SH-SY5Y (cell line): ENCODE measurements around the gene ITGBL1.

ENCODE experiments used
- GATA2 ChIP-seq: IDR thresholded peaks from 2 replicates; pipeline ENCODE4 v1.6.1; 2011; ENCODE audit warnings: mild to moderate bottlenecking, low read depth, low read length
- GATA3 ChIP-seq: IDR thresholded peaks from 2 replicates; pipeline ENCODE4 v1.6.1; 2011; ENCODE audit warnings: low read depth, mild to moderate bottlenecking, low read length, moderate library complexity

DNA sequence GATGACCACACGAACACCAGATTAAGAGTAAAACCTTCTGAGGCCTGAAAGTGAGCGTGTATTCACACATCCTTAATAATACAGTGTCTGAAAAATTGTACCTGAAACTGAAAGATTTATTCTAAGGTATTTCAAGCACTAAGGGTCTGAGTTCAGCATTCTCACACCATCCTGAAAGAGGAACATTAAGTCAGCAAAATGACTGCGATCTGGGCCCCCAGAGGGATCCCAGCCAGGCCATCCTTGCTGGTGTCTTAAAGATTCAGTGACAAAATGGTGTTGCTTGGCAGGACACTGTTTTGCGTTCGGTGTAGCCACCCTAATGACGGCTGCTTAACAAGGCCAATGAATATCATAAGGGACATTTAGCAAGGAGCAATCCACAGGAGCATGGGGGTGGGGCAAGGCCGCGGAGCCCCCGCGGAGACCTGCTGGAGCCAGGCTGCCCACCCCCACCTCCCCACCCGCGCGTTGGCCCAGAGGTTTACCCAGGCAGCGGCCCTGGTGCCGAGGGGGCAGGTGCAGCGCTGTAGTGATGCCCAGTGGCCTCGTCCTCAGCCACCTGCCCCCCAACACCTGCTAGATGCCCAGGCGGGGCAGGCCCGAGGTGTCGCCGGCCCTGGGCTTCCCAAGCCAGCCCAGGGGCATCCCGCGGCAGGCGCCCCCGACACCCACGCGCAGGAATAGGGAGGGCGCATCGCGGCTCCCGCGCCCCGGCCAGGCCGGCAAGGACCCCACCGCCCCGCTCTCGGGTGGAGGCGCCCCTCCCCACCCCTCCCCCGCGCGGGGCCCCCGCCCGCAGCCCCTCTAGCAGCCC lies 36.9 kb upstream of the ITGBL1 start:
- TF ChIP-seq GATA2, result no peak
- TF ChIP-seq GATA3, result no peak
